Measurements from ENCODE around the gene CENPA. TPM values are rescaled to one million over a fixed set of nuclear protein-coding genes. Genes with fewer than 3 reads are reported as not detected.

CENPA gene
- total RNA-seq, 1 donor from 2014 or later, result 4.7 TPM

- Mint-ChIP-seq H3K4me3 (ENCODE audit: unreplicated experiment) (peak overlapping the region; percentile 94), H3K27ac (ENCODE audit: unreplicated experiment) (no peak overlapping the region)
Observed at GRCh38 chr2:26763019-26763418, 22.8 kb upstream of the CENPA start.

GRCh38 chr2:26764078-26764887 lies 21.6 kb upstream of the CENPA start, which contains the start of gene SLC35F6:
TSS of gene SLC35F6 (plus strand) at chr2:26764284. CDS start at chr2:26764350, 66 bp downstream.
- TF ChIP-seq CTCF (IDR thresholded peaks at IDR 0.05; ENCODE audit: partially characterized antibody, unreplicated experiment), result no peak
- peak within 1 kb of the TSS; percentile 94 for H3K4me3 Mint-ChIP-seq (ENCODE audit: unreplicated experiment)
- H3K36me3 Mint-ChIP-seq (ENCODE audit: unreplicated experiment), result no peaks in the 10 kb centered on the region
- H3K4me1 Mint-ChIP-seq (ENCODE audit: low read depth, unreplicated experiment), result peaks cover 10% of the 10 kb centered on the region
- peak within 1 kb of the TSS; percentile 57 for H3K27ac Mint-ChIP-seq (ENCODE audit: unreplicated experiment)
- no peaks in the 10 kb centered on the region for H3K9me3 Mint-ChIP-seq (ENCODE audit: unreplicated experiment)
- DNase-seq, result peak; percentile 82
- peaks cover 4% of the 10 kb centered on the region for H3K27me3 Mint-ChIP-seq (ENCODE audit: unreplicated experiment)

More at GRCh38 chr2:26763019-26763418, 22.8 kb upstream of the CENPA start:
- peaks cover 9% of the 10 kb centered on the region for H3K27me3 Mint-ChIP-seq (ENCODE audit: unreplicated experiment)
- no peak for TF ChIP-seq CTCF (IDR thresholded peaks at IDR 0.05; ENCODE audit: partially characterized antibody, unreplicated experiment)
- peaks cover 12% of the 10 kb centered on the region for H3K4me1 Mint-ChIP-seq (ENCODE audit: low read depth, unreplicated experiment)
- H3K9me3 Mint-ChIP-seq (ENCODE audit: unreplicated experiment), result peaks cover 1% of the 10 kb centered on the region
- H3K36me3 Mint-ChIP-seq (ENCODE audit: unreplicated experiment), result no peaks in the 10 kb centered on the region
- DNase-seq, result no peak

- no peaks in the 10 kb centered on the region for H3K36me3 Mint-ChIP-seq (ENCODE audit: unreplicated experiment)
- peaks cover 6% of the 10 kb centered on the region for H3K27me3 Mint-ChIP-seq (ENCODE audit: unreplicated experiment)
- peak overlapping the region; percentile 56 for H3K27ac Mint-ChIP-seq (ENCODE audit: unreplicated experiment)
- H3K9me3 Mint-ChIP-seq (ENCODE audit: unreplicated experiment), result no peaks in the 10 kb centered on the region
- no peak for TF ChIP-seq CTCF (IDR thresholded peaks at IDR 0.05; ENCODE audit: partially characterized antibody, unreplicated experiment)
- H3K4me3 Mint-ChIP-seq (ENCODE audit: unreplicated experiment), result peak overlapping the region; percentile 94
- DNase-seq, result no peak
- peaks cover 10% of the 10 kb centered on the region for H3K4me1 Mint-ChIP-seq (ENCODE audit: low read depth, unreplicated experiment)
Observed at GRCh38 chr2:26764906-26765305, 20.9 kb upstream of the CENPA start.

- peaks cover 6% of the 10 kb centered on the region for H3K27me3 Mint-ChIP-seq (ENCODE audit: unreplicated experiment)
- DNase-seq, result no peak
- no peak overlapping the region for H3K27ac Mint-ChIP-seq (ENCODE audit: unreplicated experiment)
- peak overlapping the region; percentile 94 for H3K4me3 Mint-ChIP-seq (ENCODE audit: unreplicated experiment)
- H3K9me3 Mint-ChIP-seq (ENCODE audit: unreplicated experiment), result no peaks in the 10 kb centered on the region
- H3K4me1 Mint-ChIP-seq (ENCODE audit: low read depth, unreplicated experiment), result peaks cover 10% of the 10 kb centered on the region
- TF ChIP-seq CTCF (IDR thresholded peaks at IDR 0.05; ENCODE audit: partially characterized antibody, unreplicated experiment), result no peak
- H3K36me3 Mint-ChIP-seq (ENCODE audit: unreplicated experiment), result no peaks in the 10 kb centered on the region
Observed at GRCh38 chr2:26765475-26766200, 20.2 kb upstream of the CENPA start.

Data from glutamatergic neuron (in vitro differentiated cells).